NCI-H1417 treated with DMSO at 0.1 percent for 48 hours (cell line): Measurements from ENCODE around the gene SLC16A13.
"Not testable (repeated sequence)": the region's sequence is repeated elsewhere in the genome, so short reads cannot be mapped to it uniquely, and the experiment has no call there.

Source experiments
- DNase-seq: peaks from one replicate; lab custom pipeline; 2025; lab: John Stamatoyannopoulos, UW

The SLC16A13 gene

DNA sequence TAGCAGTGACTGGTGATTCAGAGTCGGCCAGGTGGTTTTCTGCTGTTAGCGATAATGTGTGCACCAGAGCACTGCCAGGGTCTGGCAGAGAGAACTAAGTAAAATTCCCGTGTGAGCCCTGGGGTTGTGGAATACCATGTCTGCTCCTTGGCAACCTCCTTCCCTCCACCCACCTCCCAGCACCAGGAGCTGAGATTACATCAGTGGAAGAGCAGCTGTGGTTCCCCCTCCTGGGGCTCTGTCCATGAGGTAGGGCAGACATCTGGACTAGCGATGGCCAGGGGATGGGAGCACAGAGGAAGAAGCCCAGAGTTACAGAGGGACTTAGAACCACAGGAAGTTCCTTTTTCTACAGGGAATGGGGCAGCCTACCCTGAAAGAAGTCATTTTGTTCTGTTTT lies 28.4 kb downstream of the SLC16A13 start:
- DNase-seq: no peak

DNA sequence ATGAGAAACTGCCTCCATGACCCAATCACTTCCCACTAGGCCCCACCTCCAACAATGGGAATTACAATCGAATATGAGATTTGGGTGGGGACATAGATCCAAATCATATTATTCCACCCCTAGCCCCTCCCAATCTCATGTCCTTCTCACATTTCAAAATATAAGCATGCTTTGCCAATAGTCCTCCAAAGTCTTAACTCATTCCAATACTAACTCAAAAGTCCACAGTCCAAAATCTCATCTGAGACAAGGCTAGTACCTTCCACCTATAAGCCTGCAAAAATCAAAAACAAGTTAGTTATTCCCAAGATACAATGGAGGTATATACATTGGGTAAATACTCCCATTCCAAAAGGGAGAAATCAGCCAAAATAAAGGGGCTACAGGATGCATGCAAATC lies 31.4 kb downstream of the SLC16A13 start:
- DNase-seq: no peak

DNA sequence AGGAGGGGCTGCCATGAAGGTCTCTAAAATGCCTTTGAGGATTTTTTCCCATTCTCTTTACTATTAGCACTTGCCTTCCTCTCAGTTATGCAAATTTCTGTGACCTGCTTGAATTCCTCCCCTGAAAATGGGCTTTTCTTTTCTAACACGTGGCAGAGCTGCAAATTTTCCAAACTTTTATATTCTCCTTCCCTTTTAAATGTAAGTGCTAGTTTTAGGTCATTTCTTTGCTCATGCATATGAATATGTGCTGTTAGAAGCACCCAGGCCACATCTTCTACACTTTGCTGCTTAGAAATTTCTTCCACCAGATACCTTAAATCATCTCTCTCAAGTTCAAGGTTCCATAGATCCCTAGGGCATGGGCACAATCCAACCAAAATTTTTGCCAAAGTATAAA lies 32.5 kb downstream of the SLC16A13 start:
- DNase-seq: no peak

DNA sequence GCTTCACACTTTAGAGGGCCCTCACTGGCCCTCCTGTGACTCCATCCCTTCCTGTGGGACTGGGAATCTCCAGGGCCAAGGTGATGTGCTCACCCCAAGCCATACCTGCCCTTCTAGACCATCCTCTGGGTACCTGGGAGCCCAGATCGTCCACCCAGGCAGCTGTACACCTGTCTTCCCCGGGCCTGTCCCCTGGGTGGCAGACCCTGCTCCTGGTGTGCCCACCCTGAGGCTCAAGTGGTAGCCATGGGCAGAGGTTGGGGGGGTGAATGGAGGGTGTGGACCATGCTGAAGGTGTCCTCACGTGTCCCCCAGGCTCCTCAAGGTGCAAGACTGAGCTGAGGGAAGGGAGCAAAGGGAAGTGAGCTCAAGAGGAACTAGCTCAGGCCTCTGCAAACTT lies 34.9 kb downstream of the SLC16A13 start:
- DNase-seq: no peak

DNA sequence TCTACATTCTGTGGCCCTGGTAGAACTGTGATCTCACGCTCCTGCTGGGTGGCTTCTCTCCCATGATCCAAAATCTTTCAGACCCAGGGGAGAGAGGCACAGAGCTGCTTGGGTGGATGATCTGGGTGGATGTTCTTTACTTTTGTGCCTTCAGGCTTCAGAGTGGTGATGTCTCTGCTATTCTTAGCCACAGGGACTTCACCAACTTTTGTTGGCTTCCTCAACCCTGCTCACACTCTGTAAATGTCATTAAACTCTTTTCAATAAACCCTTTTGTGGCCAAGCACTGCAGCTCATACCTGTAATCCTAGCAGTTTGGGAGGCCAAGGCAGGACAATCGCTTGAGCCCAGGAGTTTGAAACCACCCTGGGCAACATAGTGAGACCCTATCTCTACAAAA lies 36.6 kb downstream of the SLC16A13 start:
- no peak for DNase-seq

DNA sequence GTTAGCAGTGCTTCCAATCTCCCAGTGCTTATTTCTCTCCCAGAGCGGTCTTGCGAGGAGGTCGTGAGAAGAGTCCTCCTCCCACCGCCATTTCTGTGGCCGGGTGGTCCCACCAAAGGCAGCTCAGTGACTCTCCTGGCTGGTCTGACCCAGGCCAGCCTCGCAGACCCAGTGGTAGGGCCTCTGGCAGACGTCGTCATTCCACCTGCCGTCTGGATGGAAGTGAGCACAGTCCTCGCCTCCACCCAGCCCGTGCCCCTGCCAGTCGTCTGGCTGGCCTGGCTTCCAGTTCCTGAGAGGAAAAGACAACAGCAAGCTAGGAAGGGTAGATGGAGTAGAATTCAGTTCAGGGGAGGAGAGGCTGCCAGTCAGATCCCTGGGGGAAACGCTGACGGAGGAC lies 39.1 kb downstream of the SLC16A13 start:
- no peak for DNase-seq

DNA sequence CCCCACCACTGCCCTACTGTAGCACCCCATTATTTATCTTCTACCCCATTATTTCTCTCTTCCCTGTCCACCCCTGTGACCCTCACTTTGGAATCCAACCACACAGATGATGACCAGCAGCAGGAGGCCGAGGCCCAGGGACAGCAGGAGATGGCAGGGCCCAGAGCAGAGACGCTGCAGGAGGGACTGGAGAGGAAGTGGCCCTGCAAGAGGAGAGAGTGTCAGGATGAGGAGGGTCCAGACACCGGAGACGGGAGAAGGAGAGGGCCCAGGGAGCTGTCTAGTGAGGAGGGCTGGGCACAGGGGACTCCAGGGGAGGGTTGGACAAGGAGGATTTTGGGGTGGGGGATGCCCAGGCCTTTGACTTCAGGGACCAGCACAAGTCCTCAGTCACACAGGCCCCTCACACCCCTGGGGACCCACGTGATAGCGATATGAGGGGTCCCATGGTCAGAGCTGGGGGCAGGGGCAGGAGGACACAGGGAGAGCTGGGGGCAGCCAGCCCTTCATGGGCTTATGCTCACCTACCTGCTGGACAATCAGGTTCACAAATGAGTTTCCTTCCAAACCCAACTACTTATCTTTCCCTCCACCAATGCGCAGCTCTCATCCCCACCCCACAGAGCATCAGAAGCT lies 42.2 kb downstream of the SLC16A13 start:
- DNase-seq: no peak

DNA sequence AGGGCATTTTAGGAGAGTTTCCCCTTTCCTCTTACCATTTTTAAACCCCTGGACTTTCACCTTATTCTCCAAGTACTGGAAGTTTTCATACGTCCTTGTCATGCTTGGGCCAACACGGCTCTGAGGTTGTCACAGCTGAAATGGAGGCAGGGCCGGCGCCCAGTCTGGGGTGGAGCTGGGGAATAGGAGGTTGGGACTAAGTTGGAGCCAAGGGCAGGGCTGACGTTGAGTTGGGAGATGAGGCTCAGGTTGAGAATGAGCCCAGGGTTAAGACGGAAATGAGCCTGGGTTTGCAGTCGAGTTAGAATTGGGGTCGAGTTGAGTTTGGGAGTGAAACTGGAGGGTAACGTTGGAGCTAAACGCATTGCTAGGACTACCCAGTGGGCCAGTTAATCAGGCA lies 42.9 kb downstream of the SLC16A13 start:
- no peak for DNase-seq

DNA sequence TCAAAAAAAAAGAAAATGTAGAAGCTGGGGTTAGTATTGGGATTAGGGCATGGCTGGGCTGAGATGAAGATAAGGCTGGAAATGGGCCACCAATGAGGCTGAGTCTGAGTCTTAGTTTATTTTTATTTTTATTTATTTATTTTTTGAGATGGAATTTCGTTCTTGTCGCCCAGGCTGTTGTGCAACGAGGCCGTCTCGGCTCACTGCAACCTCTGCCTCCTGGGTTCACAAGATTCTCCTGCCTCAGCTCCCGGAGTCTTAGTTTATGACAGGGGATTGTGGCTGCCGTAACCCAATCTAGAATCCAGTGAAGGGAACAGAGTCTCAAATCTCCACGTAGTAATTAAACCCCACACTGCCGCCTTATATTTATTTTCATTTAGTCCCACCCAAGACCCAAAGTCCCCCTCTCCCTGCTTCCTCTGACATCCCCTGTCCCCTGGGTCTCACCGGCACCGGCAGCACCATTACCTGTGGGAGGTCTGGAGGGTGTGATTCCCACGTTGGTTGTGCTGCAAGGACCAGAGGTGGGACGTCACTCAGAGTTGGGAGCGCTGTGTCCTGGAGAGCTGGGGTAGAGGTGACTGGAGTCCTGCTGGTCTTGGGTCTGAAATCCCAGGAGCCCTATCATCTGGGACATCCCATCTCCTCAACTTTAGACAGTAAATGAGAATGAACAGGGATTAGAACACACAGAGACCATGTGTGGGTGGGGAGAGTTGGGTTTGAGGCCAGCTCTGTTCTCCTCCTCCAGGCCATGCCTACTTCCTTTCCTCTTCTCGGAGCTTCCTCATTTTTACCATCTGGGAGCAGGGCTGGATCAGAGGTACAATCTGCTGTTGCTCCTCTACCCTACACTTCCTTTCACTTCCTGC lies 44.0 kb downstream of the SLC16A13 start, which contains the start of gene CLEC10A:
Gene CLEC10A (minus strand): TSS at position 671 of the 875 bp plus-strand sequence. CDS start 1,439 bp downstream, outside the sequence.
- no peak for DNase-seq

DNA sequence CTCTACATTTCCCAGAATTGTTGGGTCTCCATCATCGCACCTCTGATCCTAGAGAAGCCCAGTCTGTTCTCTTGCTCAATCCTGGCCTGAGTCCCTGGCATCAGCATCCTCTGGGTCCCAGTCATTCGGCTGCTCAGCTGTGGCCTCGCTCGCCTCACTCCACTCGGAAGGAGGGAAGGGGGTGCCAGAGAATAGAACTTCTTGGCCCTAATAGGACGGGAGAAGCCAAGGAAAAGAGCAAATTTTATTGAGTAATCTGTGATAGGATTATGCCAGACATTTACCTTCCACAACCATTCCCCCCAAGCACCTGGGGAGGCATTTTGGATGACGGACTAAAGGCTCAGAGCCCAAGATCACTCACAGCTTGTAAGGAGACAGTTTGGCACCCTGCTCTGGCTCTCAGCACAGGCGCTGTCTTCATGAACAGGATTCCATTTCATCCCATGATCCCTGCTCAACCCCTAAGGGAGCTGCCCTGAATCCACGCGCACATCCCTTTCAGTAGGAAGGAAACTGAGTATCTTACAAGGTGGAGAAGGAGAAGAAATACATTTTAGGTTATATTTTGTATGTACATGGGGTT lies 44.7 kb downstream of the SLC16A13 start:
- DNase-seq: no peak

DNA sequence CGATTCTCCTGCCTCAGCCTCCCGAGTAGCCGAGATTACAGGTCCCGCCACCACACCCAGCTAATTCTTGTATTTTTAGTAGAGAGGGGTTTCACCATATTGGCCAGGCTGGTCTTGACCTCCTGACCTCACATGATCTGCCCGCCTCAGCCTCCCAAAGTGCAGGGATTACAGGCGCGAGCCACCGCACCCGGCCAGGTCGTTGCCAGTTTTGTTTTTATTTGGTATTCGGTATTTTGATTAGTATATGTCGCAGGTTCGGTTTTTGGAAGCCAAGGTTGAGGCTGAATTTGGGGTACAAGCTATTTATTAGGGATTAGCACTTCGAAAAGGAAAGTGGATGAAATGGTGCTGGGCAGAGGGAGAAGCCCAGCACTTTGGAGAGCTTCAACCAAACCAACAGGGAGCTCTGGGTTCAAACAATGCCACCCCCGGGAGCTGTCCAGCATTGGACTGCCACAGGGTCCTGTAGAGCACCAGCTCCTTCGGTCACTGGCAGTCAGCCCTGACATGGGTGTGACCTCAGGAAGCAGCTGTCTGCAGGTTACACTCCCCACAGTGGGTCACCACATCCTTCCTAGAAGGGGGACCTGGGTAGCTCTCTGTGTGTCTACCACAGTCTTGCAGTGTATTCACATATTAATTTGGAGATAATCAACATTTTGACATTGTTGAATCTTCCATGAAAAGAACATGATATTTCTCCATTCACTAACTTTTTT lies 45.7 kb downstream of the SLC16A13 start:
- no peak for DNase-seq

DNA sequence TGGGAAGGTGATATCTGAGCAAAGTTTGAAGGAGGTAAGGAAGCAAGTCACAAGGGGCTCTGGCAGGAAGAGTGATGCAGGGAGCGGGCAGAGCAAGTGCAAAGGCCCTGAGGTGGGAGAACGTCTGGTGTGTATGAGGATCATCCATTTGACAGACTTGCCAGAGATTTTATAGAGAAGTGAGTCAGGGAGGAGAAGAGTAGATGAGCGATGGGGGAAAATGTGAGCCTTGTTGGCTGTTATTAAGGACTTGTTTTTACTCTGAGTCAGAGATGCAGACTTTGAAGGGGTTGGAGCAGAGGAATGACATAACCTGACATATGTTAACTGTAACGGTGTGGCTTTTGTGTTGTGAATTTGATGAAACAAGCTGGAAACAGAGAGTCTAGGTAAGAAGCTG lies 47.8 kb downstream of the SLC16A13 start:
- no peak for DNase-seq

DNA sequence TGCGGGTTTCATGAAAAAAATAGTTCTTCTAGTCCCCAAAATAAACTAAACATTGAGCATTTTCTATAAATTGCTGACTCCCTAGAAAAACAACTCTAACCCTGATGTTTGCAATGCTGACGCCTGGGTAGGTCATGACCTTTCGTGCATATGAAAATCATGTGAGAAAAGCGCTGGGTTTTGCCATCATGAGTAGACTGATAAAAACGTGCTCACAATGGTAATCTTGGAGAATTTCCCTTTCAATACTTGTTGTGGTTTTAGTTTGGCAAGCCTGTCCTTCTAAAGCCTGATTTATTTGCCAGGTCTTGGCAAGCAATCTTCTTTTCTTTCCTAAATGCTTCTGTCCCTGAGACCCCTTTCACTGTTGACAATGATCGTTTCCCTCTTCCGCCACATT lies 48.3 kb downstream of the SLC16A13 start:
- no peak for DNase-seq

DNA sequence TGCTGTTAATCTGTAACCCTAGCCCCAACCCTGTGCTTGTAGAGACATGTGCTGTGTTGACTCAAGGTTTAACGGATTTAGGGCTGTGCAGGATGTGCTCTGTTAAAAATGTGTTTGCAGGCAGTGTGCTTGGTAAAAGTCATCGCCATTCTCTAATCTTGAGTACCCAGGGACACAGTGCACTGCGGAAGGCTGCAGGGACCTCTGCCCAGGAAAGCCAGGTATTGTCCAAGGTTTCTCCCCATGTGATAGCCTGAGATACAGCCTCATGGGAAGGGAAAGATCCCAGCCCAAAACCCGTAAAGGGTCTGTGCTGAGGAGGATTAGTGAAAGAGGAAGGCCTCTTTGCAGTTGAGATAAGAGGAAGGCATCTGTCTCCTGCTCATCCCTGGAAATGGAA lies 52.6 kb downstream of the SLC16A13 start:
- DNase-seq: not testable (repeated sequence)

DNA sequence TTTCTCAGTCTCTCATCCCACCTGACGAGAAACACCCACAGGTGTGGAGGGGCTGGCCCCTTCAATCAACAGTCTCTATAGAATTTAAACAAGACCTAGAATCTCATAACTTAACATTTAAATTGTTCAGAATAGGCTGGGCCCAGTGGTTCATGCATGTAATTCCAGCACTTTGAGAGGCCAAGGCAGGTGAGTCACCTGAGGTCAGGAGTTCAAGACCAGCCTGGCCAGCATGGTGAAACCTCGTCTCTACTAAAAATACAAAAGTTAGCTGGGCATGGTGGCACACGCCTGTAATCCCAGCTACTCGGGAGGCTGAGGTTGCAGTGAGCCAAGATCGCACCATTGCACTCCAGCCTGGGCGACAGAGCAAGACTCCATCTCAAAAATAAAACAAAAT lies 53.8 kb downstream of the SLC16A13 start:
- not testable (repeated sequence) for DNase-seq
